DND-41 (cell line): ENCODE data around the gene LSM14A.
A peak's percentile ranks its signal among the peaks of the same experiment; 100 is the strongest.

Source experiments
- ATAC-seq: fragments of 200-7000 bp; cut with Tn5 transposase; 3 replicates; pipeline ENCODE4 v1.9.1; 2021; ENCODE audit warnings: low read depth; ENCODE audit not compliant: insufficient read depth
- DNase-seq: peaks from one replicate; pipeline ENCODE4 v3.0.0-alpha.2; 2020
- H2AFZ ChIP-seq: 2 replicates; pipeline ENCODE4 v1.6.0; 2012; ENCODE audit warnings: low read depth, low read length
- H3K27ac ChIP-seq: 2 replicates; pipeline ENCODE4 v1.5.1; 2012; ENCODE audit warnings: low read length, inconsistent platforms
- H3K27me3 ChIP-seq: fragments of 200-600 bp; sonication (generic); 2 replicates; pipeline ENCODE4 v1.6.0; 2012; ENCODE audit warnings: low read length, mild to moderate bottlenecking, inconsistent platforms; ENCODE audit not compliant: insufficient read depth, poor library complexity
- H3K36me3 ChIP-seq: 2 replicates; pipeline ENCODE4 v1.5.1; 2012; ENCODE audit warnings: low read length, inconsistent platforms; ENCODE audit not compliant: insufficient read depth
- H3K4me1 ChIP-seq: 2 replicates; pipeline ENCODE4 v1.5.1; 2012; ENCODE audit warnings: mild to moderate bottlenecking, low read length; ENCODE audit not compliant: insufficient read depth
- H3K4me2 ChIP-seq: 2 replicates; pipeline ENCODE4 v1.6.0; 2012; ENCODE audit warnings: mild to moderate bottlenecking, moderate library complexity, low read length, inconsistent platforms; ENCODE audit not compliant: insufficient read depth
- H3K4me3 ChIP-seq, 2 experiments: fragments of 200-600 bp in 1 of 2; shearing (Covaris generic) in 1 of 2; 2 replicates each; pipeline ENCODE4 v1.5.1; 2012 to 2016; ENCODE audit warnings: inconsistent platforms in 2 of 2, low read length in 2 of 2, mild to moderate bottlenecking in 2 of 2, low read depth in 1 of 2, moderate library complexity in 1 of 2
- H3K79me2 ChIP-seq: 2 replicates; pipeline ENCODE4 v1.6.0; 2012; ENCODE audit warnings: low read length, inconsistent platforms; ENCODE audit not compliant: insufficient read depth
- H3K9ac ChIP-seq: 2 replicates; pipeline ENCODE4 v1.6.0; 2012; ENCODE audit warnings: low read depth, mild to moderate bottlenecking, inconsistent platforms, low read length, moderate library complexity
- H3K9me3 ChIP-seq: 2 replicates; pipeline ENCODE4 v1.5.1; 2012; ENCODE audit warnings: low read length, moderate library complexity, mild to moderate bottlenecking, inconsistent platforms; ENCODE audit not compliant: insufficient read depth, severe bottlenecking
- H4K20me1 ChIP-seq: 2 replicates; pipeline ENCODE4 v1.6.0; 2012; ENCODE audit warnings: low read length; ENCODE audit not compliant: insufficient read depth
- EZH2 ChIP-seq: IDR thresholded peaks from 3 replicates; pipeline ENCODE4 v1.6.1; 2012; ENCODE audit warnings: borderline replicate concordance, low read depth, mild to moderate bottlenecking, moderate library complexity, low read length, inconsistent platforms; ENCODE audit not compliant: severe bottlenecking
- TF ChIP-seq, protein P1 (sequence below): IDR thresholded peaks from 2 replicates; pipeline ENCODE4 v1.5.1; 2012; ENCODE audit warnings: borderline replicate concordance, low read length, moderate library complexity, mild to moderate bottlenecking; ENCODE audit not compliant: poor library complexity, severe bottlenecking; ENCODE audit errors: extremely low read depth

LSM14A gene

GRCh38 chr19:34134190-34135053, 37.9 kb upstream of the LSM14A start:
- Histone ChIP-seq H3K79me2 (no peaks in the 10 kb centered on the region), H3K4me3 (peak overlapping the region; percentile 34 to 83)

DNA sequence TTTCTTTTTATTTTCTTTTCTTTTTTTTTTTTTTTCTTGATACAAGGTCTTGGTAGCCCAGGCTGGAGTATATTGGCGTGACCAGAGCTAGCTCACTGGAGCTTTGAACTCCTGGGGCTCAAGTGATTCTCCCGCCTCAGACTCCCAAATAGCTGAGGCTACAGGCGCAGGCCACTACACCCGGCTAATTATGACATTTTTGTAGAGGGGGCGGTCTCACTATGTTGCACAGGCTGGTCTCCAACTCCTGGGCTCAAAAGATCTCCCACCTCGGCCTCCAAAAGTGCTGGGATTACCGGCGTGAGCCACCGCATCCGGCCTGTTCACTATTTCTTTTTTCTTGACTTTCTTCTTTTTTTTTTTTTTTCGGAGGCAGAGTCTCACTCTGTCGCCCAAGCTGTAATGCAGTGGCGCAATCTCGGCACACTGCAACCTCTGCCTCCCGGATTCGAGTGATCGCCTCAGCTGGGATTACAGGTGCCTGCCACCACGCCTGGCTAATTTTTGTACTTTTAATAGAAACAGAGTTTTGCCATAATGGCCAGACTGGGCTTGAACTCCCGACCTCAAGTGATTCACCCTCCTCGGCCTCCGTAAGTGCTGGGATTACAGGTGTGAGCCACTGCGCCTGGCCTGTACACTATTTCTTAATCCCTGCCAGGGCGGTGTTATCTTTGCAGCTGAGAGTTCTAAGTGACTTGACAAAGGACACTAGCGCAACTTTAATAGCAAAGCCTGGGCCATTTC, 37.1 kb upstream of the LSM14A start:
- Histone ChIP-seq H4K20me1 (no peaks in the 10 kb centered on the region), H3K4me1 (peaks cover 15% of the 10 kb centered on the region), H3K4me3 (peak overlapping the region; percentile 34 to 83; a peak in 3 of 4 replicates), H3K27ac (peak overlapping the region; percentile 94; the same call in 1 of the 2 replicates), H3K27me3 (no peaks in the 10 kb centered on the region), H3K9ac (peak overlapping the region; percentile 86), H3K4me2 (peak overlapping the region; percentile 97), H2AFZ (peak overlapping the region; percentile 100), H3K9me3 (no peaks in the 10 kb centered on the region), H3K79me2 (no peaks in the 10 kb centered on the region), H3K36me3 (no peaks in the 10 kb centered on the region)
- ATAC-seq: no peak
- TF ChIP-seq, protein P1, sequence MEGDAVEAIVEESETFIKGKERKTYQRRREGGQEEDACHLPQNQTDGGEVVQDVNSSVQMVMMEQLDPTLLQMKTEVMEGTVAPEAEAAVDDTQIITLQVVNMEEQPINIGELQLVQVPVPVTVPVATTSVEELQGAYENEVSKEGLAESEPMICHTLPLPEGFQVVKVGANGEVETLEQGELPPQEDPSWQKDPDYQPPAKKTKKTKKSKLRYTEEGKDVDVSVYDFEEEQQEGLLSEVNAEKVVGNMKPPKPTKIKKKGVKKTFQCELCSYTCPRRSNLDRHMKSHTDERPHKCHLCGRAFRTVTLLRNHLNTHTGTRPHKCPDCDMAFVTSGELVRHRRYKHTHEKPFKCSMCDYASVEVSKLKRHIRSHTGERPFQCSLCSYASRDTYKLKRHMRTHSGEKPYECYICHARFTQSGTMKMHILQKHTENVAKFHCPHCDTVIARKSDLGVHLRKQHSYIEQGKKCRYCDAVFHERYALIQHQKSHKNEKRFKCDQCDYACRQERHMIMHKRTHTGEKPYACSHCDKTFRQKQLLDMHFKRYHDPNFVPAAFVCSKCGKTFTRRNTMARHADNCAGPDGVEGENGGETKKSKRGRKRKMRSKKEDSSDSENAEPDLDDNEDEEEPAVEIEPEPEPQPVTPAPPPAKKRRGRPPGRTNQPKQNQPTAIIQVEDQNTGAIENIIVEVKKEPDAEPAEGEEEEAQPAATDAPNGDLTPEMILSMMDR: no peak
- no peak for TF ChIP-seq EZH2
- no peak for DNase-seq

More at GRCh38 chr19:34134190-34135053, 37.9 kb upstream of the LSM14A start:
- Histone ChIP-seq H3K9me3 (no peaks in the 10 kb centered on the region), H3K9ac (peak overlapping the region; percentile 86), H3K27ac (peak overlapping the region; percentile 94), H2AFZ (peak overlapping the region; percentile 100), H3K4me2 (peak overlapping the region; percentile 97), H3K36me3 (no peaks in the 10 kb centered on the region), H3K4me1 (peaks cover 15% of the 10 kb centered on the region), H4K20me1 (no peaks in the 10 kb centered on the region), H3K27me3 (no peaks in the 10 kb centered on the region)
- ATAC-seq: peak; percentile 99
- TF ChIP-seq, protein P1: no peak
- no peak for TF ChIP-seq EZH2
- peak; percentile 93 for DNase-seq

GRCh38 chr19:34135821-34136611, 36.3 kb upstream of the LSM14A start:
- no peaks in the 10 kb centered on the region for H4K20me1 ChIP-seq
- no peaks in the 10 kb centered on the region for H3K27me3 ChIP-seq
- no peak for TF ChIP-seq EZH2
- TF ChIP-seq, protein P1: no peak
- peaks cover 15% of the 10 kb centered on the region for H3K4me1 ChIP-seq
- peak overlapping the region in 1 of 2 experiments; percentile 83; a peak in 1 of 4 replicates for H3K4me3 ChIP-seq
- H3K4me2 ChIP-seq: peak overlapping the region; percentile 97
- DNase-seq (no peak), ATAC-seq (no peak)
- no peaks in the 10 kb centered on the region for H3K9me3 ChIP-seq
- no peak overlapping the region for H3K27ac ChIP-seq
- no peak overlapping the region; the same call in 1 of the 2 replicates for H3K9ac ChIP-seq
- no peaks in the 10 kb centered on the region for H3K79me2 ChIP-seq
- H3K36me3 ChIP-seq: no peaks in the 10 kb centered on the region
- H2AFZ ChIP-seq: no peak overlapping the region
